Putamen (tissue), 1 donor: ENCODE data around the gene GNG11.
"Not testable (repeated sequence)": the region's sequence is repeated elsewhere in the genome, so short reads cannot be mapped to it uniquely, and the experiment has no call there.

ENCODE experiments used
- DNase-seq: peaks from one replicate; pipeline ENCODE4 v3.0.0-alpha.2; 2016; ENCODE audit warnings: low spot score

Gene GNG11

GRCh38 chr7:93911661-93912060 is 9.9 kb upstream of the GNG11 start:
- DNase-seq = not testable (repeated sequence)

GRCh38 chr7:93913197-93913596 is 8.3 kb upstream of the GNG11 start:
- DNase-seq = no peak

- no peak for DNase-seq
Measured at GRCh38 chr7:93914581-93915066, 6.9 kb upstream of the GNG11 start.

- DNase-seq = not testable (repeated sequence)
Measured at GRCh38 chr7:93915206-93915842, 6.2 kb upstream of the GNG11 start.

- DNase-seq = not testable (repeated sequence)
Measured at GRCh38 chr7:93915888-93916287, 5.6 kb upstream of the GNG11 start.

GRCh38 chr7:93916315-93916714 is 5.2 kb upstream of the GNG11 start:
- not testable (repeated sequence) for DNase-seq

- no peak for DNase-seq
Measured at GRCh38 chr7:93920496-93921182, 896 bp upstream of the GNG11 start.

GRCh38 chr7:93921186-93921585 is 349 bp upstream of the GNG11 start:
- DNase-seq = no peak

- no peak for DNase-seq
Measured at GRCh38 chr7:93923296-93923695, 1.8 kb downstream of the GNG11 start.

GRCh38 chr7:93923942-93924341 is 2.4 kb downstream of the GNG11 start:
- DNase-seq = no peak

GRCh38 chr7:93926800-93927199 is 5.3 kb downstream of the GNG11 start:
- DNase-seq = no peak

- DNase-seq = no peak
Measured at GRCh38 chr7:93927585-93927984, 6.0 kb downstream of the GNG11 start.

GRCh38 chr7:93931655-93932054 is 10.1 kb downstream of the GNG11 start:
- DNase-seq = no peak

GRCh38 chr7:93933156-93933555 is 11.6 kb downstream of the GNG11 start:
- no peak for DNase-seq

GRCh38 chr7:93935102-93935501 is 13.6 kb downstream of the GNG11 start:
- no peak for DNase-seq

GRCh38 chr7:93937818-93938217 is 16.3 kb downstream of the GNG11 start:
- DNase-seq = no peak

GRCh38 chr7:93938293-93938692 is 16.8 kb downstream of the GNG11 start:
- DNase-seq = no peak

GRCh38 chr7:93941945-93942344 is 20.4 kb downstream of the GNG11 start:
- DNase-seq = no peak

GRCh38 chr7:93943816-93944540 is 22.4 kb downstream of the GNG11 start:
- no peak for DNase-seq

GRCh38 chr7:93944673-93945072 is 23.1 kb downstream of the GNG11 start:
- DNase-seq = no peak

- no peak for DNase-seq
Measured at GRCh38 chr7:93945083-93945482, 23.5 kb downstream of the GNG11 start.

- no peak for DNase-seq
Measured at GRCh38 chr7:93945756-93946535, 24.4 kb downstream of the GNG11 start.
